T-helper 9 cell (primary cell): ENCODE measurements around the gene PHYHD1.

Experiments
- DNase-seq: peaks from one replicate; pipeline ENCODE4 v3.0.0-alpha.2; 2020

The PHYHD1 gene

DNA sequence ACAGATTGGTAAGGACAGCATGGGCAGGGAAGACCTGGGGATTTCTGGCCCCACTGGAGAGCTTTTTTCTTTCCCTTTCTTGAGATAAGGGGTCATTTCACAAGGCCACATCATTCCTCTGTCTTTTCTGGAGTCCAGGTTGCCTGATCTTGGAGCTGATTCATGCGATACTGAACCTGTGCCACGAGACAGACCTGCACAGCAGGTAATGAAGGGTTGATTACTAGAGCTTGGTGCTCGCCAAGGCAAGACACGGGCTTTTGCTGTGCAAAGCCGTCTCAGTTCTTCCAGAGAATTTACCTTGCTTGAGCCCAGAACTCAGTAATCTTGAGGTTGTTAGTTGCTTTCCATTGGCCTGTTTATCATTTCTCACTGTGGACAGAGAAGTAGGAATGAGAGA is 65.9 kb downstream of the PHYHD1 start:
- DNase-seq: no peak

DNA sequence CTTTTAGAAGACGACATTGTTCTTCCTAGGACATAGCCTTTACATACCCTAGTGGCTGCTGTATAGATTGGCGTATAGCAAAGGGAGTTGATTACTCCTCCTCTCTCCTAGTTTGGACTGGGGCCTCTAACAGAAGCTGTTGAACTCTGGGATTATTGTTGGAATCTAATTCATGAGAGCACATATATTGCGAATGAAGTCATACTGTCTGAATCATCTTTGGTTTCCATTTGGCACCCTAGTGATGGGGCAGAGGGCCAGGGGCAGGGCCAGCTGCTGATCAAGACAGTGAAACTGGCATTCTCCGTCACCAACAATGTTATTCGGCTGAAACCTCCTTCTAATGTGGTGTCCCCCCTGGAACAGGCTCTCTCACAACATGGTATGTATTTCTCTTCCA is 67.0 kb downstream of the PHYHD1 start:
- DNase-seq: no peak
